Activated CD8-positive, alpha-beta T cell treated with anti-CD3 and anti-CD28 coated beads for 36 hours (primary cell): Measurements from ENCODE around the gene TMBIM4. TPM values are rescaled to one million over a fixed set of nuclear protein-coding genes. Genes with fewer than 3 reads are reported as not detected.
"Not testable (repeated sequence)": the region's sequence is repeated elsewhere in the genome, so short reads cannot be mapped to it uniquely, and the experiment has no call there.

Experiments
- ATAC-seq: fragments of 200-7000 bp; cut with Tn5 transposase; one replicate; pipeline ENCODE4 v1.10.0; 2021; ENCODE audit warnings: mild to moderate bottlenecking, moderate library complexity
- CTCF ChIA-PET: fragments of 350-600 bp; sonication (Branson Sonifier 250); formaldehyde crosslinking; loops from one replicate; lab custom pipeline; 2021; ENCODE audit warnings: antibody characterized with exemption; lab: Charles Lee
- POLR2A ChIA-PET: fragments of 350-600 bp; sonication (Branson Sonifier 250); formaldehyde crosslinking; loops from one replicate; lab custom pipeline; 2021; ENCODE audit warnings: antibody characterized with exemption; lab: Charles Lee
- DNase-seq: peaks from one replicate; pipeline ENCODE4 v3.0.0-alpha.2; 2020
- H3K27ac Mint-ChIP-seq: one replicate; pipeline ENCODE4 v1.8.0; 2021; ENCODE audit warnings: mild to moderate bottlenecking, mixed read lengths
- H3K27me3 Mint-ChIP-seq: one replicate; pipeline ENCODE4 v1.8.0; 2021; ENCODE audit warnings: mixed read lengths
- H3K36me3 Mint-ChIP-seq: one replicate; pipeline ENCODE4 v1.8.0; 2021; ENCODE audit warnings: low read depth, mixed read lengths
- H3K4me1 Mint-ChIP-seq: one replicate; pipeline ENCODE4 v1.8.0; 2021; ENCODE audit warnings: low read depth, mixed read lengths
- H3K4me3 Mint-ChIP-seq: one replicate; pipeline ENCODE4 v1.8.0; 2021; ENCODE audit warnings: mild to moderate bottlenecking, moderate library complexity, mixed read lengths
- H3K9me3 Mint-ChIP-seq: one replicate; pipeline ENCODE4 v1.8.0; 2021; ENCODE audit warnings: mixed read lengths
- intact Hi-C: fragments of 100-400 bp; cut with micrococcal nuclease; formaldehyde crosslinking; loops from one replicate; pipeline ENCODE4 v1.10.0; 2022
- total RNA-seq, 2 experiments: library from RNA; stranded (reverse); gene quantifications; one replicate each; pipeline ENCODE4 v1.2.3, GENCODE V29; 2021
- TF ChIP-seq, protein P1 (sequence below): fragments of 200-600 bp; IDR thresholded peaks from one replicate; pipeline ENCODE4 v1.8.0; 2022; ENCODE audit warnings: antibody characterized with exemption, mild to moderate bottlenecking

Gene TMBIM4
- total RNA-seq, 2 experiments from 2014 or later = 41.7 to 45.8 TPM

DNA sequence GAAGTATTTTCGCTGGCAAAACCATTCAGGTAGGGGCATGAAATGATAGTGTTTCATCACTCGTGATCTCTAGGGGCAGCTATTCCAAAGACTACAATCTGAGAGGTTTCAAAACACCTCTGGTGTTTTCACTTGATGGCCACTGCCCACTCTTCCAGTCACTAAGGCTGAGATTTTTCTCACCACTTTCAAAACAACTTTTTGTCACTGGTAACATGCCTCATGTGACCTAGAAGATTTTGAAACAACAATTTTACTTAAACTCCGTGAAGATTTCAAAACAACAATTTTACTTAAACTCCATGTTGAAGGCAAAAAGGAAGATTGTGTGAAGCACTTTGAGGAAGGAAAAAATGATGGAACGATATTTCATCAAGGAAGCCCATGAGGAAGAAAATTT lies 18.0 kb upstream of the TMBIM4 start:
- intact Hi-C loops = no loop called here
- Mint-ChIP-seq H3K36me3 (peaks cover 4% of the 10 kb centered on the region), H3K27ac (no peak overlapping the region), H3K9me3 (peaks cover 5% of the 10 kb centered on the region), H3K27me3 (peaks cover 66% of the 10 kb centered on the region), H3K4me3 (no peak overlapping the region), H3K4me1 (peaks cover 5% of the 10 kb centered on the region)
- ATAC-seq = no peak
- POLR2A ChIA-PET = no interaction called here
- TF ChIP-seq, protein P1, sequence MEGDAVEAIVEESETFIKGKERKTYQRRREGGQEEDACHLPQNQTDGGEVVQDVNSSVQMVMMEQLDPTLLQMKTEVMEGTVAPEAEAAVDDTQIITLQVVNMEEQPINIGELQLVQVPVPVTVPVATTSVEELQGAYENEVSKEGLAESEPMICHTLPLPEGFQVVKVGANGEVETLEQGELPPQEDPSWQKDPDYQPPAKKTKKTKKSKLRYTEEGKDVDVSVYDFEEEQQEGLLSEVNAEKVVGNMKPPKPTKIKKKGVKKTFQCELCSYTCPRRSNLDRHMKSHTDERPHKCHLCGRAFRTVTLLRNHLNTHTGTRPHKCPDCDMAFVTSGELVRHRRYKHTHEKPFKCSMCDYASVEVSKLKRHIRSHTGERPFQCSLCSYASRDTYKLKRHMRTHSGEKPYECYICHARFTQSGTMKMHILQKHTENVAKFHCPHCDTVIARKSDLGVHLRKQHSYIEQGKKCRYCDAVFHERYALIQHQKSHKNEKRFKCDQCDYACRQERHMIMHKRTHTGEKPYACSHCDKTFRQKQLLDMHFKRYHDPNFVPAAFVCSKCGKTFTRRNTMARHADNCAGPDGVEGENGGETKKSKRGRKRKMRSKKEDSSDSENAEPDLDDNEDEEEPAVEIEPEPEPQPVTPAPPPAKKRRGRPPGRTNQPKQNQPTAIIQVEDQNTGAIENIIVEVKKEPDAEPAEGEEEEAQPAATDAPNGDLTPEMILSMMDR = no peak
- DNase-seq = no peak
- CTCF ChIA-PET = no interaction called here

DNA sequence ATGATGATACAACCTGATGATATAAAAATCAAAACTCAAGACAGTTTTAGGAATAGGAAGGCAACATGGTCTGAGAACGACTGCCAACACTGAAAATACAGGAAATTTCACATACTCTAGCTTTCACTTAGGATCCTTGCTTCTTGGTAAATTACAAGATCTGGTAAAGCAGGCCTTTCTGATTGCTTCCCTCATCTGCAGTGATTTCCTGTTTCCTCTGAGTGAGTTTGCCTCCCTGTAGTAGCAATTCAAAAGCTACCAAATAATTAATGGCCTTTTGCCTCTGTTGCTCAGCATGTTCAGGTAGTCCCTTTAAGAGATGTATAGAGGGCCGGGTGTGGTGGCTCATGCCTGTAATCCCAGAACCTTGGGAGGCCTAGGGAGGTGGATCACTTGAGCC lies 17.2 kb upstream of the TMBIM4 start:
- no peak for DNase-seq
- H3K27me3 Mint-ChIP-seq = peaks cover 71% of the 10 kb centered on the region
- H3K27ac Mint-ChIP-seq = no peak overlapping the region
- H3K36me3 Mint-ChIP-seq = peaks cover 4% of the 10 kb centered on the region
- peaks cover 5% of the 10 kb centered on the region for H3K4me1 Mint-ChIP-seq
- intact Hi-C loops = no loop called here
- ATAC-seq = no peak
- ChIA-PET POLR2A (no interaction called here), CTCF (interaction anchor here (1.4 kb wide), 1 partner anchor 83 kb away, joined by 4 read pairs; no protein-coding TSS in a partner anchor)
- H3K9me3 Mint-ChIP-seq = peaks cover 5% of the 10 kb centered on the region
- no peak overlapping the region for H3K4me3 Mint-ChIP-seq
- TF ChIP-seq, protein P1 = no peak

DNA sequence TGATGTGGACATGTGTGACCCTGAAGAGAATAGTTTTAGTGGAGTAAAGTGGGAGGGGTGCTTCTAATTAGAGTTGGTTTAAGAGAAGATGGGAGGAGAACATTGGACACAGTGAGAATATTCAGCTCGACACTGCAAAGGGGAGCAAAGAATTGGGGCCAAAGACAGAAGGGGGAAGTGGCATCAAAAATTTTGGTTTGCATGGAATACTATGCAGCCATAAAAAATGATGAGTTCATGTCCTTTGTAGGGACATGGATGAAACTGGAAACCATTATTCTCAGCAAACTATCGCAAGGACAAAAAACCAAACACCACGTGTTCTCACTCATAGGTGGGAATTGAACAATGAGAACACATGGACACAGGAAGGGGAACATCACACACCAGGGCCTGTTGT lies 15.0 kb upstream of the TMBIM4 start:
- ATAC-seq, intact Hi-C loops, POLR2A ChIA-PET, H3K27ac Mint-ChIP-seq, H3K4me1 Mint-ChIP-seq, CTCF ChIA-PET, H3K9me3 Mint-ChIP-seq, H3K36me3 Mint-ChIP-seq, H3K4me3 Mint-ChIP-seq, DNase-seq: not testable (repeated sequence)
- peaks cover 51% of the 10 kb centered on the region for H3K27me3 Mint-ChIP-seq

DNA sequence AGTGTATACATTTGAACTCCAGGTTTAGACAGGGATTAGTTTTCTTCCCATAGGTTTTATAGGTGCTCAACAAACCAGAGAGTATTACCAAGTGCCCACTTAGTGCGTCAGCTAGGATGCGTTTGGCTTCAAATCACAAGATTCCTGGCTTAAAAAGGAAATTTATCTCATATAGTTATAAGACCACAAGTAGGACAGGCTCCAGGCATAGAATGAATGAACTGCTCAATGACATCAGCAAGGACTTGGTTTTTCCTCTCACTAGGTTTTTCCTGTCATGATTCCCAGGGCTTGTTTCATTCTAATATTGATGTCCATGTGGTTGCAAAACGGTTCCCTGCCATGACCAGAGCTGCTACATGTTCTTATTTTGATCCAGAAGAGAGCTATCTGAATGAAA lies 13.2 kb upstream of the TMBIM4 start:
- TF ChIP-seq, protein P1 = no peak
- H3K36me3 Mint-ChIP-seq = peaks cover 3% of the 10 kb centered on the region
- no peak overlapping the region for H3K4me3 Mint-ChIP-seq
- intact Hi-C loops = no loop called here
- no peak for ATAC-seq
- POLR2A ChIA-PET = interaction anchor here (0.6 kb wide), 1 partner anchor 14 kb away, joined by 3 read pairs; no protein-coding TSS in a partner anchor
- CTCF ChIA-PET = interaction anchor here (1.3 kb wide), 1 partner anchor 8 kb away, joined by 3 read pairs; no protein-coding TSS in a partner anchor
- peaks cover 2% of the 10 kb centered on the region for H3K4me1 Mint-ChIP-seq
- H3K27me3 Mint-ChIP-seq = peaks cover 40% of the 10 kb centered on the region
- no peak for DNase-seq
- H3K27ac Mint-ChIP-seq = no peak overlapping the region
- peaks cover 5% of the 10 kb centered on the region for H3K9me3 Mint-ChIP-seq

DNA sequence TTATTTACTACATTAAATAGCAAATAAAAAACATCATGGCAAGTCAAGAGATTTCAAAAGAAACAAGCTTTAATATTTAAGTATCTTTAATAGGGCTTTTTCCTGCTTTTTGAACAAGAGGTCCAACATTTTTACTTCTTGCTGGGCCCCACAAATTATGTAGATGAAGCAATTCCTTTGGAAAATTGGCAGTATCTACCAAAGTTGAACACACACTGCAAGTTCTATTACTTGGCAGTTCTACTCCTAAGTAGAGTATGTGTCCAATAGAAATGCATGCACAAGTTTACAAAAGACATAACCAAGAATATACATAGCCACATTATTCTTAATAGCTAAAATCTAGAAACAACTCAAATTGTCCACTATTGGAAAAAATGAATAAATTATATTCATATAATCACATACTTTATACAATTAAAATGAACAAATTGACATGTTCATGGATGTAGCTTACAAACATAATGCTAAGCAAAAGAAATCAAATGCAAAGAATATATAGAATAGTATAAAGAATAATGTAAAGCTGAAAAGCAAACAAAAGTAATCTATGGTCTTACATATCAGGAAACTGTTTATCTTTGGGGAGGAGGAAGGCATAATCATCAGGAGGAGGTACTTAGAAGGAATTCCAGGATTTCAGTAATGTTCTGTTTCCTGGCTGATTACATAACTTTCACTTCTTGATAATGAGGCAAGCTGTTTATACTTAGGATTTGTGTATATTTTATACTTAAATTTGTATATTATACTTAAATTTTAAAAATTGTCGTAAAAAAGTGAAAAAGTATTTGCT lies 6.5 kb upstream of the TMBIM4 start:
- no peak for ATAC-seq
- H3K27ac Mint-ChIP-seq = no peak overlapping the region
- H3K4me1 Mint-ChIP-seq = no peaks in the 10 kb centered on the region
- no peak for DNase-seq
- POLR2A ChIA-PET = no interaction called here
- H3K9me3 Mint-ChIP-seq = no peaks in the 10 kb centered on the region
- CTCF ChIA-PET = interaction anchor here (0.8 to 1.2 kb wide), 4 partner anchors 14 to 232 kb away, joined by 3 to 4 read pairs (median 3); no protein-coding TSS in a partner anchor
- peaks cover 10% of the 10 kb centered on the region for H3K27me3 Mint-ChIP-seq
- H3K4me3 Mint-ChIP-seq = no peak overlapping the region
- TF ChIP-seq, protein P1 = no peak
- intact Hi-C loops = no loop called here
- no peaks in the 10 kb centered on the region for H3K36me3 Mint-ChIP-seq

DNA sequence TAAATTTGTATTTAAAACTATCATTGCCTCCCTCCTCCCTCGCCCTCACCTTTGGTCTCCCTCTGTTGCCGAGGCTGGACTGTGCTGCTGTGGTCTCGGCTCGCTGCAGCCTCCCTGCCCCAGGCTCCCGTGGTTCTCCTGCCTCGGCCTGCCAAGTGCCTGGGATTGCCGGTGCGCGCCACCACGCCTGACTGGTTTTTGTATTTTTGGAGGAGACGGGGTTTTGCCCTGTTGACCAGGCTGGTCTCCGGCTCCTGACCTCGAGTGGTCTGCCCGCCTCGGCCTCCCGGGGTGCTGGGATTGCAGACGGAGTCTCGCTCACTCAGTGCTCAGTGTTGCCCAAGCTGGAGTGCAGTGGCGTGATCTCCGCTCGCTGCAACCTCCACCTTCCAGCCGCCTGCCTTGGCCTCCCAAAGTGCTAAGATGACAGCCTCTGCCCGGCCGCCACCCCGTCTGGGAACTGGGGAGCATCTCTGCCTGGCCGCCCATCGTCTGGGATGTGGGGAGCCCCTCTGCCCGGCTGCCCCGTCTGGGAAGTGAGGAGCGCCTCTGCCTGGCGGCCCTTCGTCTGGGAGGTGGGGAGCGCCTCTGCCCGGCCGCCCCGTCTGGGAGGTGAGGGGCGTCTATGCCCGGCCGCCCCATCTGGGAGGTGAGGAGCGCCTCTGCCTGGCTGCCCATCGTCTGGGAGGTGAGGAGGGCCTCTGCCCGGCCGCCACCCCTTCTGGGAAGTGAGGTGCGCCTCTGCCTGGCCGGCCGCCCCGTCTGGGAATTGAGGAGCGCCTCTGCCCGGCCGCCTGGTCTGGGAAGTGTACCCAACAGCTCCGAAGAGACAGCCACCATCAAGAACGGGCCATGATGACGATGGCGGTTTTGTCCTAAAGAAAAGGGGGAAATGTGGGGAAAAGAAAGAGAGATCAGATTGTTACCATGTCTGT lies 4.9 kb upstream of the TMBIM4 start:
- ATAC-seq, H3K27me3 Mint-ChIP-seq, intact Hi-C loops, H3K4me3 Mint-ChIP-seq, H3K9me3 Mint-ChIP-seq, H3K27ac Mint-ChIP-seq, POLR2A ChIA-PET, CTCF ChIA-PET, H3K4me1 Mint-ChIP-seq, DNase-seq, H3K36me3 Mint-ChIP-seq: not testable (repeated sequence)
